Parathyroid adenoma (tissue), 2 donors: ENCODE data around the gene CPHXL.

Source experiments
- H2AFZ ChIP-seq: fragments of 300-600 bp; sonication (generic); one replicate; pipeline ENCODE4 v1.7.0; 2017; ENCODE audit warnings: antibody characterized with exemption, mild to moderate bottlenecking
- H3K27ac ChIP-seq: fragments of 300-600 bp; sonication (generic); one replicate; pipeline ENCODE4 v1.7.0; 2017
- H3K27me3 ChIP-seq: fragments of 300-600 bp; sonication (generic); one replicate; pipeline ENCODE4 v1.7.0; 2017; ENCODE audit warnings: low read length; ENCODE audit not compliant: control insufficient read depth, insufficient read depth
- H3K36me3 ChIP-seq: fragments of 300-600 bp; sonication (generic); one replicate; pipeline ENCODE4 v1.7.0; 2017; ENCODE audit warnings: low read length; ENCODE audit not compliant: control insufficient read depth, insufficient read depth
- H3K4me1 ChIP-seq: fragments of 300-600 bp; sonication (generic); one replicate; pipeline ENCODE4 v1.7.0; 2017; ENCODE audit warnings: control low read depth
- H3K4me2 ChIP-seq: fragments of 300-600 bp; sonication (generic); one replicate; pipeline ENCODE4 v1.7.0; 2017; ENCODE audit warnings: low read length
- H3K4me3 ChIP-seq: fragments of 300-600 bp; sonication (generic); one replicate; pipeline ENCODE4 v1.7.0; 2017; ENCODE audit warnings: low read depth, low read length
- H3K79me2 ChIP-seq: fragments of 300-600 bp; sonication (generic); one replicate; pipeline ENCODE4 v1.7.0; 2017; ENCODE audit warnings: control low read depth
- H3K9ac ChIP-seq: fragments of 300-600 bp; sonication (generic); one replicate; pipeline ENCODE4 v1.7.0; 2017; ENCODE audit warnings: mild to moderate bottlenecking
- H3K9me3 ChIP-seq: fragments of 300-600 bp; sonication (generic); one replicate; pipeline ENCODE4 v1.7.0; 2017; ENCODE audit warnings: low read length; ENCODE audit not compliant: control insufficient read depth
- CTCF ChIP-seq: fragments of 300-600 bp; sonication (generic); IDR thresholded peaks from one replicate; pipeline ENCODE4 v1.7.0; 2017; ENCODE audit warnings: antibody characterized with exemption, mild to moderate bottlenecking
- donor health status: primary hyperparathyroidism.

Gene CPHXL

GRCh38 chr16:75695708-75696107 is 30.6 kb downstream of the CPHXL start:
- TF ChIP-seq CTCF = no peak
- no peak overlapping the region for H3K4me3 ChIP-seq
- no peaks in the 10 kb centered on the region for H3K27me3 ChIP-seq
- no peak overlapping the region for H2AFZ ChIP-seq
- no peaks in the 10 kb centered on the region for H3K4me1 ChIP-seq
- no peaks in the 10 kb centered on the region for H3K36me3 ChIP-seq
- no peaks in the 10 kb centered on the region for H3K9me3 ChIP-seq
- H3K9ac ChIP-seq = no peak overlapping the region
- no peak overlapping the region for H3K27ac ChIP-seq
- no peaks in the 10 kb centered on the region for H3K79me2 ChIP-seq
- H3K4me2 ChIP-seq = no peak overlapping the region

- H3K4me1 ChIP-seq = no peaks in the 10 kb centered on the region
- H3K4me3 ChIP-seq = no peak overlapping the region
- TF ChIP-seq CTCF = no peak
- H3K79me2 ChIP-seq = no peaks in the 10 kb centered on the region
- no peaks in the 10 kb centered on the region for H3K9me3 ChIP-seq
- H2AFZ ChIP-seq = no peak overlapping the region
- no peak overlapping the region for H3K4me2 ChIP-seq
- H3K36me3 ChIP-seq = no peaks in the 10 kb centered on the region
- H3K27me3 ChIP-seq = no peaks in the 10 kb centered on the region
- H3K9ac ChIP-seq = no peak overlapping the region
- H3K27ac ChIP-seq = no peak overlapping the region
Observed at GRCh38 chr16:75687361-75687760, 38.9 kb downstream of the CPHXL start.

- no peaks in the 10 kb centered on the region for H3K36me3 ChIP-seq
- H3K79me2 ChIP-seq = no peaks in the 10 kb centered on the region
- no peaks in the 10 kb centered on the region for H3K4me1 ChIP-seq
- no peak overlapping the region for H2AFZ ChIP-seq
- no peak for TF ChIP-seq CTCF
- H3K27ac ChIP-seq = no peak overlapping the region
- no peaks in the 10 kb centered on the region for H3K9me3 ChIP-seq
- H3K4me3 ChIP-seq = no peak overlapping the region
- no peak overlapping the region for H3K9ac ChIP-seq
- no peaks in the 10 kb centered on the region for H3K27me3 ChIP-seq
- H3K4me2 ChIP-seq = no peak overlapping the region
Observed at GRCh38 chr16:75682308-75682707, 44.0 kb downstream of the CPHXL start.

- Histone ChIP-seq H3K4me1 (no peaks in the 10 kb centered on the region), H3K36me3 (no peaks in the 10 kb centered on the region), H2AFZ (no peak overlapping the region), H3K4me3 (no peak overlapping the region), H3K27me3 (no peaks in the 10 kb centered on the region), H3K4me2 (no peak overlapping the region), H3K27ac (no peak overlapping the region), H3K9ac (no peak overlapping the region), H3K79me2 (no peaks in the 10 kb centered on the region), H3K9me3 (no peaks in the 10 kb centered on the region)
- no peak for TF ChIP-seq CTCF
Observed at GRCh38 chr16:75679366-75679765, 46.9 kb downstream of the CPHXL start.

GRCh38 chr16:75676909-75677308 is 49.4 kb downstream of the CPHXL start, which contains the start of gene CPHXL2:
Gene CPHXL2 (minus strand): TSS chr16:75677009. CDS start chr16:75676999, 10 bp downstream.
- Histone ChIP-seq H3K79me2 (no peaks in the 10 kb centered on the region), H3K9me3 (no peaks in the 10 kb centered on the region), H3K4me3 (no peak within 1 kb of the TSS), H3K4me2 (no peak within 1 kb of the TSS), H3K27ac (no peak within 1 kb of the TSS), H3K9ac (no peak within 1 kb of the TSS), H3K27me3 (no peaks in the 10 kb centered on the region), H2AFZ (no peak within 1 kb of the TSS), H3K4me1 (no peaks in the 10 kb centered on the region), H3K36me3 (no peaks in the 10 kb centered on the region)
- no peak for TF ChIP-seq CTCF
